ENCODE measurements around the gene FBF1. TPM values are rescaled to one million over a fixed set of nuclear protein-coding genes. Genes with fewer than 3 reads are reported as not detected.

FBF1 gene
- total and polyA plus RNA-seq, 9 of the 15 experiments (the other 6 are each of a cell fraction or from before 2014, with no cell fraction given) = 0.46 to 14.9 (median 7.5) TPM

GRCh38 chr17:75987041-75987440 lies 46.2 kb upstream of the FBF1 start:
- Histone ChIP-seq H4K20me1 (replicated peaks; ENCODE audit: control insufficient read depth, insufficient read depth, low read length) (no peaks in the 10 kb centered on the region), H3K79me2 (ENCODE audit: control insufficient read depth, insufficient read depth, low read length) (peaks cover 2% of the 10 kb centered on the region; the same call in 1 of the 3 replicates), H3K9me1 (ENCODE audit: control insufficient read depth, insufficient read depth, low read length) (no peaks in the 10 kb centered on the region), H3K27me3 (ENCODE audit: control insufficient read depth in 2 of 2, insufficient read depth in 2 of 2, low read length in 2 of 2) (no peaks in the 10 kb centered on the region), H3K36me3 (ENCODE audit: control insufficient read depth, insufficient read depth, low read length) (peaks cover 18% of the 10 kb centered on the region; the same call in 2 of the 3 replicates), H3K27ac (ENCODE audit: extremely low read depth, low read depth, low read length) (no peak overlapping the region), H3K4me1 (replicated peaks in 1 of 2; ENCODE audit: control insufficient read depth in 2 of 2, insufficient read depth in 2 of 2, low read length in 2 of 2) (peaks cover 4 to 18% of the 10 kb centered on the region in 2 experiments), H3K4me2 (ENCODE audit: insufficient read depth, low read length) (no peak overlapping the region), H2AFZ (ENCODE audit: low read depth, low read length) (no peak overlapping the region), H3K9ac (ENCODE audit: insufficient read depth in 1 of 2, low read depth in 2 of 2, low read length in 2 of 2) (no peak overlapping the region), H3K9me3 (replicated peaks; ENCODE audit: control insufficient read depth, insufficient read depth, low read depth, low read length) (no peaks in the 10 kb centered on the region), H3K4me3 (no peak overlapping the region)
- no peak for ATAC-seq
- POLR2A ChIA-PET = interaction anchor here (1.1 kb wide), 2 partner anchors 22 to 193 kb away, joined by 3 read pairs; no protein-coding TSS in a partner anchor
- in situ Hi-C loops (cut with MboI) = no loop called here
- no TSS peak for BruUV-seq (replicated peaks)
- 68% methylated on average over 4 of the region's 4 CpGs for WGBS (ENCODE audit: insufficient coverage, low coverage, missing lambda C conversion rate)
- CTCF ChIA-PET (ENCODE audit: low intra/inter-chr PET ratio) = no interaction called here
- intact Hi-C loops (cut with micrococcal nuclease) = loop anchor here (5.0 kb wide), 1 partner anchor 80 kb away; no protein-coding TSS in a partner anchor
- FAIRE-seq = no peak
- DNase-seq (ENCODE audit: extremely low read depth in 1 of 4, low spot score in 3 of 4) = no peak
- no peak for TF ChIP-seq ARID2 (IDR thresholded peaks at IDR 0.05)
- TF ChIP-seq RBM14 (IDR thresholded peaks at IDR 0.05; ENCODE audit: borderline replicate concordance, insufficient read depth, low read depth, low read length) = no peak
- no peak for TF ChIP-seq SIN3B (IDR thresholded peaks at IDR 0.05; ENCODE audit: low read depth)
- TF ChIP-seq MCM2 (IDR thresholded peaks at IDR 0.05; ENCODE audit: low read depth) = no peak
- no peak for TF ChIP-seq MED1 (CRISPR knock-in tag; IDR thresholded peaks at IDR 0.05; ENCODE audit: borderline replicate concordance)
- no peak for TF ChIP-seq ZNF175 (CRISPR knock-in tag; IDR thresholded peaks at IDR 0.05; ENCODE audit: low read depth)
- no peak for TF ChIP-seq TBL1XR1 (IDR thresholded peaks at IDR 0.05; ENCODE audit: low read length in 2 of 2)
- no peak for TF ChIP-seq MGA (IDR thresholded peaks at IDR 0.05)
- TF ChIP-seq ZNF75A (CRISPR knock-in tag; IDR thresholded peaks at IDR 0.05) = no peak
- no peak for TF ChIP-seq CTCF (IDR thresholded peaks at IDR 0.05 in 2 of 3, conservative IDR thresholded peaks at IDR 0.05 in 1 of 3; ENCODE audit: insufficient read depth in 2 of 3, low read depth in 1 of 3, low read length in 3 of 3)
